H1 (cell line): ENCODE results near the gene CPEB3. TPM values are rescaled to one million over a fixed set of nuclear protein-coding genes. Genes with fewer than 3 reads are reported as not detected.

Experiments used
- CHD2 ChIP-seq: IDR thresholded peaks from 2 replicates; pipeline ENCODE4 v1.6.1; 2012; ENCODE audit warnings: low read length, improper control_type of control experiment
- CHD7 ChIP-seq: fragments of 300-600 bp; sonication (generic); IDR thresholded peaks from 2 replicates; pipeline ENCODE4 v1.7.1; 2012; ENCODE audit warnings: low read length, moderate library complexity, mild to moderate bottlenecking, inconsistent platforms; ENCODE audit not compliant: insufficient replicate concordance
- CTBP2 ChIP-seq: IDR thresholded peaks from 2 replicates; pipeline ENCODE4 v1.7.0; 2011; ENCODE audit warnings: borderline replicate concordance, mild to moderate bottlenecking, moderate library complexity, mixed read lengths, low read length; ENCODE audit not compliant: insufficient read depth, insufficient read length
- EGR1 ChIP-seq: IDR thresholded peaks from 2 replicates; pipeline ENCODE4 v1.6.1; 2011; ENCODE audit warnings: low read depth, low read length, borderline replicate concordance
- JUN ChIP-seq: IDR thresholded peaks from 2 replicates; pipeline ENCODE4 v1.6.1; 2011; ENCODE audit warnings: low read depth, mild to moderate bottlenecking, improper control_type of control experiment, low read length
- NRF1 ChIP-seq: IDR thresholded peaks from 2 replicates; pipeline ENCODE4 v1.6.1; 2011; ENCODE audit warnings: mild to moderate bottlenecking, low read depth, low read length, improper control_type of control experiment
- POLR2AphosphoS5 ChIP-seq: IDR thresholded peaks from 2 replicates; pipeline ENCODE4 v1.6.1; 2011; ENCODE audit warnings: low read depth, low read length
- SIX5 ChIP-seq: IDR thresholded peaks from 2 replicates; pipeline ENCODE4 v1.6.1; 2011; ENCODE audit warnings: mild to moderate bottlenecking, low read depth, low read length
- SP1 ChIP-seq: IDR thresholded peaks from 2 replicates; pipeline ENCODE4 v1.6.1; 2011; ENCODE audit warnings: low read depth, low read length
- SP2 ChIP-seq: IDR thresholded peaks from 2 replicates; pipeline ENCODE4 v1.6.1; 2012; ENCODE audit warnings: mild to moderate bottlenecking, low read length, inconsistent platforms
- SP4 ChIP-seq: IDR thresholded peaks from 2 replicates; pipeline ENCODE4 v1.6.1; 2012; ENCODE audit warnings: low read length, inconsistent platforms
- SUZ12 ChIP-seq: fragments of 200-600 bp; sonication (generic); IDR thresholded peaks from 2 replicates; pipeline ENCODE4 v1.6.1; 2012; ENCODE audit warnings: mild to moderate bottlenecking, inconsistent platforms, low read length, moderate library complexity, mixed read lengths
- TAF7 ChIP-seq: optimal IDR thresholded peaks from 2 replicates; pipeline ENCODE3; 2011; ENCODE audit warnings: low read depth, mild to moderate bottlenecking, inconsistent platforms, low read length, moderate library complexity, borderline replicate concordance
- polyA plus RNA-seq, 7 experiments: library from polyadenylated mRNA; depleted of rRNA in 3 of 7; stranded (reverse) in 5 of 7; unstranded in 2 of 7; fragments of >200 nt in 5 of 7; fragments of 200-250 nt in 2 of 7; gene quantifications; 1 replicate in 5 of 7; 2 replicates in 1 of 7; 4 replicates in 1 of 7; pipeline versions ENCODE4 v1.2.1 to v1.2.3, GENCODE V29; 2011 to 2013; ENCODE audit warnings: missing spikeins in 2 of 7, mixed read lengths in 2 of 7
- total RNA-seq: library from RNA; stranded (reverse); fragmentation: NEBNext Ultra II Directional; extraction: Animal tissue kit (Norgen Biotek cat#: 25700); gene quantifications from 2 replicates; pipeline ENCODE4 v1.2.1, GENCODE V29; 2021

Gene CPEB3
- total and polyA plus RNA-seq, 2 of the 8 experiments (the other 6 are each of a cell fraction or from before 2014, with no cell fraction given) = 0.39 to 1.7 TPM

DNA sequence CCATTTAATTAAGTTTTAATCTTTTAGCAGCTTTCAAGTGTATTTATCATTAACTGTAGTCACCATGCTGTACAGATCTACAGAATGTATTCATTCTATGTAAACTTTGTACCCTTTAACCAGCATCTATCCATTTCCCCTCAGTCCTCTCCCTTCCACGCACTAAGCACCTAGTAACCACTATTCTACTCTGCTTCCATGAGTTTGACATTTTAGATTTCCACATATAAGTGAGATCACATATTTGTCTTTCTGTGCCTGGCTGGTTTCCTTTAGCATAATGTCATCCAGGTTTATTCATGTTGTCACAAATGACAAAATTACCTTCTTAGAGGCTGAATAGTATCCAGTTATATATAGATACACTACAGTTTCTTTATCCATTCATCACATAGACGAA is 287.6 kb downstream of the CPEB3 start (continued):
- TF ChIP-seq CHD7 (no peak), SP1 (no peak), SP4 (no peak), JUN (no peak), EGR1 (no peak), SUZ12 (no peak), TAF7 (no peak), CHD2 (no peak), SP2 (no peak), CTBP2 (no peak), NRF1 (no peak), POLR2AphosphoS5 (no peak), SIX5 (no peak)
- TF ChIP-seq, all 59 proteins: peak for 0
